Muscle of back (tissue), 11 donors: ENCODE measurements around the gene CARD9. TPM values are rescaled to one million over a fixed set of nuclear protein-coding genes. Genes with fewer than 3 reads are reported as not detected.
A peak's percentile ranks its signal among the peaks of the same experiment; 100 is the strongest.

Experiments
- DNase-seq, 3 donors: peaks; one replicate each; pipeline versions ENCODE4 v3.0.0 to v3.0.0-alpha.2; 2013
- polyA plus RNA-seq, 10 donors: library from polyadenylated mRNA; unstranded; fragments of 120-200 nt; gene quantifications; one replicate each; pipeline ENCODE4 v1.2.1, GENCODE V29; 2013; ENCODE audit not compliant: insufficient read length in 10 of 10

Gene CARD9
- polyA plus RNA-seq, 10 donors = 0.52 to 2.0 (median 1.3) TPM

- DNase-seq = no peak
Observed at GRCh38 chr9:136380381-136380780, 6.9 kb upstream of the CARD9 start.

GRCh38 chr9:136379891-136380290, 6.4 kb upstream of the CARD9 start:
- DNase-seq = no peak

GRCh38 chr9:136379401-136379800, 5.9 kb upstream of the CARD9 start:
- DNase-seq = no peak

- DNase-seq = no peak
Observed at GRCh38 chr9:136379003-136379287, 5.5 kb upstream of the CARD9 start.

- no peak for DNase-seq
Observed at GRCh38 chr9:136378170-136379002, 4.9 kb upstream of the CARD9 start.

- no peak for DNase-seq
Observed at GRCh38 chr9:136377341-136378169, 4.1 kb upstream of the CARD9 start.

- no peak for DNase-seq
Observed at GRCh38 chr9:136376457-136376856, 3.0 kb upstream of the CARD9 start.

GRCh38 chr9:136375096-136375495, 1.6 kb upstream of the CARD9 start:
- no peak for DNase-seq

GRCh38 chr9:136374183-136374575, 710 bp upstream of the CARD9 start:
- DNase-seq = no peak

GRCh38 chr9:136372561-136373299, 739 bp downstream of the CARD9 start:
- peak in 1 of 3 donors; percentile 78 for DNase-seq

- DNase-seq = no peak
Observed at GRCh38 chr9:136372006-136372405, 1.5 kb downstream of the CARD9 start.

GRCh38 chr9:136371533-136371880, 2.0 kb downstream of the CARD9 start:
- no peak for DNase-seq

GRCh38 chr9:136370687-136371532, 2.6 kb downstream of the CARD9 start:
- no peak for DNase-seq

GRCh38 chr9:136370037-136370436, 3.4 kb downstream of the CARD9 start:
- no peak for DNase-seq

GRCh38 chr9:136368190-136368589, 5.3 kb downstream of the CARD9 start:
- no peak for DNase-seq

- no peak for DNase-seq
Observed at GRCh38 chr9:136367296-136368145, 5.9 kb downstream of the CARD9 start.

- DNase-seq = no peak
Observed at GRCh38 chr9:136366826-136367225, 6.6 kb downstream of the CARD9 start.

GRCh38 chr9:136365775-136366222, 7.7 kb downstream of the CARD9 start:
- DNase-seq = no peak

- DNase-seq = no peak
Observed at GRCh38 chr9:136364942-136365774, 8.3 kb downstream of the CARD9 start.
